ENCODE measurements around the gene ARNT2.

The ARNT2 gene

DNA sequence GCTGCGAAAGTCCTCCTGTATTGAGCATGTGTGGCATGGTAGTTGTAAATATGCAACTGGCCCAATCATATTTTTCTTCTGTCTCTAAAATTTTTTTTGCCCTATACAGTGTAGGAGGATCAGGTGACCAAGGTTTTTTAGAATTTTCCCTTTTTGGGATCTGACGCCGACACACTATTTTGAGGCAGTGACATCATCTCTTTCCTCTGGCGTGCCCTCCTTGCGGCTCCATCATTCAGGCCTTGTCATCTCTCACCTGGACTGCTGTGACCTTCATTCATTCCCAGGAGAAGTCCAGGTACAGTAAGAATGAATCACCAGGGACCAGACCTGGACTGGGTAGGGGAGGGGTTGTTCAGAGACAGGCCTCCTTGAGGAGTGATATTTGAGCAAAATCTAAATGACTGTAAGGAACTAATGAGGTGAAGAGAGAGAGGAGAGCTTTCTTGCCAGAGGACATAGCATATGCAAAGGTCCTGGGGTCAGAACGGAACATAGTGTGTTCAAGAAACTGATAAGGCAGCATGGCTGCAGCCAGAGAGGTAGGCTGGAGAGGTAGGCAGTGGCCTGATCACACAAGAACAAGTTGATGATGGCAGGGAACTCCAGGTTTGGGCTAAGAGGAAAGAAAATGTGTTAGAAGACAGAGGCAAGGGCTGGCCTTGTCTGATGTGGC lies 38.7 kb downstream of the ARNT2 start:
- DNase-seq (ENCODE audit: low read depth): no peak

DNA sequence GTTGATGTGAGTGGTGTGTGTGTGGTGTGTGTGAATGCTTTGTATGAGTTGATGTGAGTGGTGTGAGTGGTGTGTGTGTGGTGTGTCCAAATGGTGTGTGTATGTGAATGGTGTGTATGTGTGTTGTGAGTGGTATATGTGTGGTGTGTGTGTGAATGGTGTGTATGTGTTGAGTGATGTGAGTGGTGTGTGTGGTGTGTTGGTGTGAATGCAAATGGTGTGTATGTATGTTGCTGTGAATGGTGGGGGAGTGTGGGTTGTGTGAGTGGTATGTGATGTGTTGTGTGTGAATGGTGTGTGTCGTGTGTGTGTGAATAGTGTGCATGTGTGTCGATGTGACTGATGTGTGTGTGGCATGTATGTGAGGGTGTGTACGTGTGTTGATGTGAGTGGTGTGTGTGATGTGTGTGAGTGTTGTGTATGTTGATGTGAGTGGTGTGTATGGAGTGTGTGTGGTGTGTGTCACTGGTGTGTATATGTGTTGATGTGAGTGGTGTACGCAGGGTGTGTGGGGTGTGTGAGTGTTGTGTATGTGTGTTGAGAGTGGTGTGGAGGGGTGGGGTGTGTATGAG lies 40.6 kb downstream of the ARNT2 start:
- no peak for DNase-seq (ENCODE audit: low read depth)

DNA sequence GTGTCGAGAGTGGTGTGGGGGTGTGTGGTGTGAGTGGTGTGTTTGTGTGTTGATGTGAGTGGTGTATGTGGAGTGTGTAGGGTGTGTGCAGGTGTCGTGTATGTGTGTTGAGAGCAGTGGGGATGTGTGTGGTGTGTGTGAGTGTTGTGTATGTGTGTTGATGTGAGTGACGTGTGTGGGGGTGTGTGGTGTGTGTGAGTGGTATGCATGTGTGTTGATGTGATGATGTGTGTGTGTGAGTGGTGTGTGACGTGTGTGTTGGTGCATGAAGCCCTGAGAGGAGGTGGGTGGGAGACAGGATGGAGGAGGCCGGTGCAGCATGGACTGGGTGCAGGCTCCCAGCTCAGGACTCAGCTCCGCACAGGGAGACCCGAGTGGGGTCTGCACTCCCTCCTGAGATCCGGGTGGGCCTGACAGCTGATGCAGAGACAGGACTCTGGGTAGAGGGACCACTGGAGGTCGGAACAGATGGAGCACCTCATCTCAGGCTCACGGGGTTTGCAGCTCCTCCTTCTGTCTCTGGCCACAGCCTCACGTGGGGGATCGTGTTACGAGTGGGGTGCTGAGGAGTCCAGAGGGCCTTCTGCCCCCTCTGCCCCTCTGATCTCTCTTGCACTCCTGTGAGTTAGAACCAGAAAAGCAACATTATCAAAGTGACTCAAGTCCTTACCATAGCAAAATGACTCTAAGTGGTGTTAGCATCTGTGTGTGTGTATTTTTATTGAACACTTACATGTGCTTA lies 41.3 kb downstream of the ARNT2 start:
- DNase-seq (ENCODE audit: low read depth): no peak

DNA sequence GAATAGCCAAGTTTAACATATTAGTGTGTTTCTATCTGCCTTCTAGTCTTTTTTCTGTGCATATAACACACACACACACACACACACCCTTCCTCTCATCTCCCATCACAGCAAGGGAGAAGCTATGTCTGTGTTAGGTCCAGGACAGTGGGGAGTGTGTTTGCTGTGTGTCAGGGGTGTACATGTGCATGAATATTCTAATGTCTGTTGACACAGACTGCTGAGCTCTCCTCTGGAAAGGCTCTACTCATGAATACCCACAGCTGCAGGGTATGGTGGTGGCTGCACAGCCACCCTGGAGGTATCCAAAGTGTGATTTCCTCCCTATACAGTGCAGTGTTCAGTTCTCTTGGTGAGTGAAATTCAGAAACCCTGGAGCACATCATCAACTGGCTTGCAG lies 42.9 kb downstream of the ARNT2 start:
- DNase-seq (ENCODE audit: low read depth): no peak

DNA sequence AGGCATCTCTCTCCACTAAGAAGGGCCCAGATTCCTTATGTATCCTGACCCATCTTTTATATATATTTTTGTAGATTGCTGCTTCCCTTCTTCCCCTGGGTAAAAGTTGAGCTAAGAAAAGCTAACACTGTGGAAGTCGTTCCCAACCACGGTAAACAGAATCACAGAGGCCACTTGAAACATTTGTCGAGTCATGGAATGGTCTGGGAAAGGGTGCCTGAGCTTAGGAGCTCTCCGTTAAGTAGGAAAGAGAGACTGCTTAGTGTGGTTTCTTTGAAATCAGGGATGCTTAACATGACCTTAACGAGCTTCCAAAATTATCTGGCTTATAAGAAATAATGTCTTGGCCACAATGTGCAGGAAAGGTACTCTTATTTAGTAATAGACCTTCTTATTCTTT lies 45.6 kb downstream of the ARNT2 start:
- no peak for DNase-seq (ENCODE audit: low read depth)

GRCh38 chr15:80450811-80451321 lies 46.7 kb downstream of the ARNT2 start:
- no peak for DNase-seq (ENCODE audit: low read depth)

DNA sequence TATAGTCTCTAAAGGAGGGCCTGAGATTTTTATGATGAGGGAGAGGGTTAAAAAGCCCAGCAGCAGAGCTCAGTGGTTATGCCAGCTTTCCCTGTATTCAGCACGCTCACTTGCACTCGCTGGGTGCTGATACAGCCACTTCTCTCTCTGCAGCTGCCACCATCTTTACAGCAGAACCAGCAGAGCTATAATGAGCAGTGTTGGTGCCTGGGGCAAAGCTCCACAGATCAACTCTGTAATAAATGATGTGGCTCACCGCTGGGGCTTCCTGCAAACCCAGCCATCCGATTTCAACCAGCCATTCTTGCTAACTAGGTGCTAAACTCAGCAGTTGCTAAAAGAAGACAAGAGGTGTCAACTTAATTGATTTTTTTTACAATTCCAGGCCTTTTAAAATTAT lies 48.0 kb downstream of the ARNT2 start:
- no peak for DNase-seq (ENCODE audit: low read depth)

- DNase-seq (ENCODE audit: low read depth): no peak
Observed at GRCh38 chr15:80455051-80455648, 51.0 kb downstream of the ARNT2 start.

DNA sequence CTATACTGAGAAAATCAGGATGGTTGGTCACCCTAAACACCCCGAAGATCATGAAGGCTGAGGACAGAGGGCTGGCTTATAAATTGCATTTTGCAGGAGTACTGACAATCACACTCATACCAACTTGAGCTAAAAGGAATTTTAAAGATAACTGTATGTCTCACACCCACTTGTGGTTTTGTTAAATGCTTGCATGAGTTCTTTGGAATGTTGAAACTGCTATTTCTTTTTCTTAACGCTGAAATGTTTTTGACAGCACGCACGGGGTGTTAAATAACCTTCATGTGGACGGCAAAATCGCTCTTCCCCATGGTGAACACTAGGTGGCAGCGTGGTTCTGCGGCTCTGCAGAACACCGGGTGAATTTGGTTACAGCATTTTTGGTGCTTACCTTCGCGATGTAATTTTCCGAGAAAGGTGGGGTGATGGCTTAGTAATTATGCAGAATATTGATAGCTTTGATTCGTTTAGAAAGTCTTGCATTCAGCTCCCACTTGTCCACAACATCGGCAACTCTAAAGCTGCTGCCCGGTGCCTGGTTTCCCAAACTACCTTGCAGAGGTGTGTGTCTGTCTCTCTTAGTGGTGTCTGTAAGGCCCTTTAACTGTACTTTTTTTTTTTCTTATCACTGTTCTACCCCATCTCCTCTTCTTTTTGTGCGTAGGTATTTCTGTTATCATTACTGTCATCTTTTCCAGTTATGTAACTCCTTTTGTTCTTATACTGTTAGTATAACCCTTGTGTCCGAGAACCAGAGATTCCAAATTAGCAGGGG lies 51.7 kb downstream of the ARNT2 start:
- DNase-seq (ENCODE audit: low read depth): peak; percentile 85

- peak; percentile 13 for DNase-seq (ENCODE audit: low read depth)
Observed at GRCh38 chr15:80456517-80457492, 52.6 kb downstream of the ARNT2 start.

DNA sequence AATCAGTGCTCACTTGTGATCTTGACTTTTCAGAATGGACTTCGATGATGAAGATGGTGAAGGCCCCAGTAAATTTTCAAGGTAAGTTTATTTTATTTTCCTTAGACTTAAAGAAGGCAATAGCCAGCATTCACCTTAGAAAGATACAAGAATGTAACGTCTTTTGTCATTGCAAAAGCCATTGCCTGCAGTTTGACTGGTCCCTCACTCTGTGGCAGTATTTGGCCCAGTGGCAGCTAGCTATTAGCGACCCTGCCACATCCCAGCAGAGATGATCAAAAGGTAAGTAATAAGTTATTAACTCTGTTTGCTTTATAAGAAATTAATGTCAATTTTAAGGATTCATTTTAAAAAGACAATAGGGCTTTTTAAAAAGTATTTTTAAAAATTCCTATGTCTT lies 53.7 kb downstream of the ARNT2 start:
- no peak for DNase-seq (ENCODE audit: low read depth)

- no peak for DNase-seq (ENCODE audit: low read depth)
Observed at GRCh38 chr15:80458580-80458979, 54.4 kb downstream of the ARNT2 start.

DNA sequence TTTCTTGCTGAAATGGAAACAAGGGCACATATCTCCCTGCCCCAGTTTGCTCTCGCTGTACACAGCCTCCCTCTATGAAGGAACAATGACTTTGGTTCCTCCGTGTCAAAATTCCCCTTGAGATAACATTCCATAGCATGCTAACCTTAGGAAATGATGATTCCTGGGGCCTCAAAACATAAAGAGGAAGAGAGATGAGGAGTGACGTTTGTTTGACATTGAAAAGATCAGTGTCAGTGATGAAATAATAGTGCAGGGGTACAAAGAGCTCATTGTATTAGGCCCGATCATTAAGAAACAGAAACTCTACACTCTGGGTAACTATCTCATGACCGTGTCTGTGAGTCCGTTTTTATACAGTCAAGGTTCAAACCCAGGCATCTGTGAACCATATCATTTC lies 55.2 kb downstream of the ARNT2 start:
- no peak for DNase-seq (ENCODE audit: low read depth)

DNA sequence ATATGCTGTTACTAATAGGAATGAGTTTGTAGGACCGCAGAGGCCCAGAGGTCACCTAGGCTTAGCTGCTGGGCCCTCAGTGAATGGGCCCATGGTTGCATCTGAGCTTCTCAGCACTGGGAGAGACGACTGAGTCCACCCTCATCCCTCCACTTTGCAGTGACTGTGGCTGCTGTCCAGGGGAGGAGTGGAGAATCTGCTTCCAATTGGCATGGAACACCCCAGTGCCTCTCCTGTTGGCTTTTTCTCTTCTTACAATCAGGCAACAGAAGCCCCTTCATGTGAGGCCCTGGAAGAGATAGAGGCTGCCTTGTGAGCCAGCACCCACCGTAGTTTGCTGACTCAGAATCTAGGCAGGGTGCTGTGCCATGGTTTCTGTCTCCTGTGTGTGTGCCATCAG lies 55.6 kb downstream of the ARNT2 start:
- DNase-seq (ENCODE audit: low read depth): no peak

- DNase-seq (ENCODE audit: low read depth): no peak
Observed at GRCh38 chr15:80461356-80462095, 57.3 kb downstream of the ARNT2 start.

DNA sequence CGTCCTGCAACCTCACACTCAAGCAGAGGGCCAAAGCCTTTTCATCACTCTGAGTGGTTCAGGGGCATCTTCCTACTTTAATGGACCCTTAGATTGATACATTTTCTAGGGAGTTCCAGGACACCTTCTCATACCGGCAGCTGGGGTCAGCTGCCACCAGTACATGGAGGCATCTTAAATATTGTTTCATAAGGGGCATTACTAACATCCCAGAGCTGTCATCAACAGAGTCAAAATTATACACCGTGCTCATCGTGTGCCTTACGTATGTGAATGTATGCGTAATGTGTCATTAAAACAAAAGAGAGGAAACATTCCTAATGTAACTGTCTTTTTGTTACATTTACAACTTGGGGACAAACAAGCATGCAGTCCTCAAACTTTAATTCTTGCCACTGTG lies 57.9 kb downstream of the ARNT2 start:
- no peak for DNase-seq (ENCODE audit: low read depth)

GRCh38 chr15:80462836-80463512 lies 58.8 kb downstream of the ARNT2 start:
- DNase-seq (ENCODE audit: low read depth): no peak

DNA sequence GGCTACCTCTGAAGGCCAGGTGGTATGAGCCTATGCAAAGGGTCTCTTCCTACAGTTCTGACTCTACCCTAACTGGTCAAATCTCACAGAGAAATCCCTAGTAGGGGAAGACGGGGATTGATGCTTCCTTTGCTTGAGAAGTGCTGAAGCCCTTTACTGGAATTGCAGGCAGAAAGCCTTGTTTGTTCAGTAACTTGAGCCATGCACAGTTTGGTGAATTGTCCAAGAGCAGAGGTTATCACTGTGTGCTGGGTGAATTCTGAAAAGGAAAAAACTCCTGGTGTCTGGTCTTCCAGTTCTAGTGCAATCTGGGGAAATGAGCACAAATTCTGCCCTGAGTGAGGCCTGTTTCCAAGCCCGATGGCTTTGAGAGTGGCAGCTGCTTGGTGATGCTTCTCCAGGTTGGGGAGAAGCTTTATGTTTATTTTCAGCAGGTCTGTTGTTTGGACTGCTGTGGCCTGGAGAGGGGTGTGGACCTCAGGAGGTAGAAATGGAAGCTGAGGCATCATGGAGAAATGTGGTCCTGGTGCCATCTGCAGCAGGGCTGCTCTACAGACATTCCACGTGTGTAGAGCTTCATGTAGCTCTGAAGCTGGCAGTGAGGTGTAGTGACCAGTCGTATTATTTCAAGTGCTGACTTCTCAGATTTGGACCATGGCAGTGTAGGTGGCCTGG lies 60.9 kb downstream of the ARNT2 start:
- no peak for DNase-seq (ENCODE audit: low read depth)

DNA sequence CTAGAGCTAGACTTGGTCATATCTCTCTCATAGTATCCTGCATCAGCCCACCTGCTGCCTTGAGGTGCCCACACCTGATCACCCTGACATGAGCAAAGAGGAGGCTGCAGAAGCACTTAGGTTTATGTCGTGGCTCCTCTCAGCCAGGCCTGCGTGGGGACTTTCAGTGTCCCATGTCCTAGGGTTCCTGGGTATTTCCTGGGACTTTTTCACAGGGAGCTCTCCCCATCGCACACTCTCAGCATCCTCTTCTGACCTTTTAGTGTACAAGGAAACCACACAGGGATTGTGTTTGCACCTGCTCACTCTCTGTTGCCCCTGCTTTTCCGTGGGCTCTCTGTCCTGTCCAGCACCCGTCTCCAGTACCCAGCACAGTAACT lies 61.4 kb downstream of the ARNT2 start:
- no peak for DNase-seq (ENCODE audit: low read depth)

Data from stromal cell of bone marrow (primary cell).